SU-DHL-6 (cell line): ENCODE results near the gene L2HGDH.

Source experiments
- H2AFZ ChIP-seq: fragments of 200-600 bp; sonication (generic); 2 replicates; pipeline ENCODE4 v1.6.1; 2014; ENCODE audit warnings: low read depth, mild to moderate bottlenecking, moderate library complexity, mixed read lengths, antibody characterized with exemption, low read length; ENCODE audit not compliant: severe bottlenecking
- H3F3A ChIP-seq: fragments of 200-600 bp; shearing (Covaris generic); 2 replicates; pipeline ENCODE4 v1.6.0; 2016; ENCODE audit warnings: antibody characterized with exemption, mild to moderate bottlenecking; ENCODE audit not compliant: insufficient read depth
- H3K27ac ChIP-seq: fragments of 200-600 bp; sonication (generic); 2 replicates; pipeline ENCODE4 v1.5.1; 2016; ENCODE audit warnings: low read depth, mild to moderate bottlenecking, low read length, moderate library complexity, mixed read lengths
- H3K27me3 ChIP-seq: fragments of 200-600 bp; sonication (generic), shearing (Covaris generic); 2 replicates; pipeline ENCODE4 v1.6.0; 2014; ENCODE audit warnings: mild to moderate bottlenecking, low read length
- H3K36me3 ChIP-seq: fragments of 200-600 bp; sonication (generic); 2 replicates; pipeline ENCODE4 v1.6.1; 2014; ENCODE audit warnings: mild to moderate bottlenecking, low read length, mixed read lengths
- H3K4me2 ChIP-seq: fragments of 300-600, 200-600 bp; shearing (Covaris generic), sonication (generic); 2 replicates; pipeline ENCODE4 v1.6.0; 2014; ENCODE audit warnings: low read length, low read depth, mild to moderate bottlenecking; ENCODE audit not compliant: poor library complexity, severe bottlenecking
- H3K4me3 ChIP-seq: fragments of 200-600 bp; sonication (generic); 2 replicates; pipeline ENCODE4 v1.5.1; 2014; ENCODE audit warnings: antibody characterized with exemption, low read length, mild to moderate bottlenecking, mixed read lengths; ENCODE audit not compliant: insufficient read depth, poor library complexity, severe bottlenecking
- H3K79me2 ChIP-seq: fragments of 200-600 bp; sonication (generic); 2 replicates; pipeline ENCODE4 v1.6.1; 2014; ENCODE audit warnings: mild to moderate bottlenecking, low read length, moderate library complexity; ENCODE audit not compliant: insufficient read depth
- H3K9ac ChIP-seq: fragments of 200-600 bp; sonication (generic); 2 replicates; pipeline ENCODE4 v1.7.0; 2014; ENCODE audit warnings: mild to moderate bottlenecking, low read length
- H3K9me2 ChIP-seq: fragments of 200-600 bp; sonication (generic); replicated peaks from 2 replicates; pipeline ENCODE4 v1.6.1; 2014; ENCODE audit warnings: low read length; ENCODE audit not compliant: insufficient read depth
- H3K9me3 ChIP-seq: fragments of 200-600 bp; sonication (generic); 2 replicates; pipeline ENCODE4 v1.6.1; 2014; ENCODE audit warnings: low read length, mixed read lengths; ENCODE audit not compliant: insufficient read depth
- H4K20me1 ChIP-seq: fragments of 200-600 bp; sonication (generic); 2 replicates; pipeline ENCODE4 v1.6.1; 2014; ENCODE audit warnings: low read depth, mild to moderate bottlenecking, antibody characterized with exemption, low read length, moderate library complexity, mixed read lengths
- EZH2phosphoT487 ChIP-seq: fragments of 200-600 bp; sonication (generic), shearing (Covaris generic); conservative IDR thresholded peaks from 2 replicates; pipeline ENCODE4 v1.6.1; 2018; ENCODE audit warnings: mild to moderate bottlenecking, antibody characterized with exemption, low read length, moderate library complexity, mixed read lengths
- TF ChIP-seq, protein P1 (sequence below): fragments of 200-600 bp; sonication (generic); IDR thresholded peaks from one replicate; pipeline ENCODE4 v1.5.1; 2017; ENCODE audit warnings: antibody characterized with exemption, mild to moderate bottlenecking, low read length, moderate library complexity; ENCODE audit not compliant: insufficient read depth, poor library complexity, severe bottlenecking

Gene L2HGDH

DNA sequence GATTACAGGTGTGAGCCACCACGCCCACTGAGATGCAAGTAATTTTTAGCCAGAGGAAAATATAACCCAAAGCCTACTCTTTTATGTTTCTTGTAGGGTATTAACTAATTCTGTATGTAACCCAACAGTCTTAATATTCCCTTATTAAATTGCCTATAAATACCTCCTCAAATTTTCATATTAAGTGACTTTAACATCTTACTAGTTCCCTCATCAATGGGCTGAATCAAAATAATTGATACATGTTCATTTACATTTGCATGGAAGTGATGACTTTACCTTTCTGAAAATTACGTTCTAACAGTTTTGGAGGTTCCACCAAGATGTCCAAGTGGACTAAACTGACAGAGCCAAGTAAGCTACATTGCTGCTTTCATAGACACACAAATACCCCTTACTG, 83.7 kb downstream of the L2HGDH start:
- Histone ChIP-seq H3K9ac (no peak overlapping the region), H3K4me2 (no peak overlapping the region), H3K4me3 (no peak overlapping the region), H2AFZ (no peak overlapping the region), H3K79me2 (peaks cover 68% of the 10 kb centered on the region), H3K9me2 (no peaks in the 10 kb centered on the region), H3F3A (peaks cover 18% of the 10 kb centered on the region; the same call in 1 of the 2 replicates), H3K9me3 (no peaks in the 10 kb centered on the region), H3K36me3 (no peaks in the 10 kb centered on the region), H3K27me3 (no peaks in the 10 kb centered on the region), H4K20me1 (no peaks in the 10 kb centered on the region; the same call in 1 of the 2 replicates), H3K27ac (no peak overlapping the region)
- TF ChIP-seq, protein P1, sequence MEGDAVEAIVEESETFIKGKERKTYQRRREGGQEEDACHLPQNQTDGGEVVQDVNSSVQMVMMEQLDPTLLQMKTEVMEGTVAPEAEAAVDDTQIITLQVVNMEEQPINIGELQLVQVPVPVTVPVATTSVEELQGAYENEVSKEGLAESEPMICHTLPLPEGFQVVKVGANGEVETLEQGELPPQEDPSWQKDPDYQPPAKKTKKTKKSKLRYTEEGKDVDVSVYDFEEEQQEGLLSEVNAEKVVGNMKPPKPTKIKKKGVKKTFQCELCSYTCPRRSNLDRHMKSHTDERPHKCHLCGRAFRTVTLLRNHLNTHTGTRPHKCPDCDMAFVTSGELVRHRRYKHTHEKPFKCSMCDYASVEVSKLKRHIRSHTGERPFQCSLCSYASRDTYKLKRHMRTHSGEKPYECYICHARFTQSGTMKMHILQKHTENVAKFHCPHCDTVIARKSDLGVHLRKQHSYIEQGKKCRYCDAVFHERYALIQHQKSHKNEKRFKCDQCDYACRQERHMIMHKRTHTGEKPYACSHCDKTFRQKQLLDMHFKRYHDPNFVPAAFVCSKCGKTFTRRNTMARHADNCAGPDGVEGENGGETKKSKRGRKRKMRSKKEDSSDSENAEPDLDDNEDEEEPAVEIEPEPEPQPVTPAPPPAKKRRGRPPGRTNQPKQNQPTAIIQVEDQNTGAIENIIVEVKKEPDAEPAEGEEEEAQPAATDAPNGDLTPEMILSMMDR = no peak
- no peak for TF ChIP-seq EZH2phosphoT487

DNA sequence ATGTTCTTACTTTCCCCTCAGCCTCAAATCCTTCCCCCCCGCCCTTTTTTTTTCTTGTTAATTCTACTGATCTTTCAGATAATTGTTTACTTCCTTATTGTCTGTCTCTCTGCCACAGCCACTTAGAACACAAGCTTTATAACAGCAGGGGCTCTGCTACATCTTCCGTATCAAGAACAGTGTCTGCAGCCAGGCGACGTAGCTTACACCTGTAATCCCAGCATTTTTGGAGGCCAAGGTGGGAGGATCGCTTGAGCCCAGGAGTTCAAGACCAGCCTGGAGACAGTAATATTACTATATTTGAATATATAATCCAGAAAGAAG, 86.1 kb downstream of the L2HGDH start:
- Histone ChIP-seq H3K27me3 (no peaks in the 10 kb centered on the region), H3K4me3 (no peak overlapping the region), H2AFZ (no peak overlapping the region), H3K9ac (no peak overlapping the region), H4K20me1 (no peaks in the 10 kb centered on the region; the same call in 1 of the 2 replicates), H3K9me3 (no peaks in the 10 kb centered on the region), H3K36me3 (no peaks in the 10 kb centered on the region), H3K4me2 (no peak overlapping the region), H3K79me2 (peaks cover 85% of the 10 kb centered on the region), H3K27ac (no peak overlapping the region), H3K9me2 (no peaks in the 10 kb centered on the region), H3F3A (peaks cover 8% of the 10 kb centered on the region; the same call in 1 of the 2 replicates)
- TF ChIP-seq, protein P1 = no peak
- no peak for TF ChIP-seq EZH2phosphoT487

DNA sequence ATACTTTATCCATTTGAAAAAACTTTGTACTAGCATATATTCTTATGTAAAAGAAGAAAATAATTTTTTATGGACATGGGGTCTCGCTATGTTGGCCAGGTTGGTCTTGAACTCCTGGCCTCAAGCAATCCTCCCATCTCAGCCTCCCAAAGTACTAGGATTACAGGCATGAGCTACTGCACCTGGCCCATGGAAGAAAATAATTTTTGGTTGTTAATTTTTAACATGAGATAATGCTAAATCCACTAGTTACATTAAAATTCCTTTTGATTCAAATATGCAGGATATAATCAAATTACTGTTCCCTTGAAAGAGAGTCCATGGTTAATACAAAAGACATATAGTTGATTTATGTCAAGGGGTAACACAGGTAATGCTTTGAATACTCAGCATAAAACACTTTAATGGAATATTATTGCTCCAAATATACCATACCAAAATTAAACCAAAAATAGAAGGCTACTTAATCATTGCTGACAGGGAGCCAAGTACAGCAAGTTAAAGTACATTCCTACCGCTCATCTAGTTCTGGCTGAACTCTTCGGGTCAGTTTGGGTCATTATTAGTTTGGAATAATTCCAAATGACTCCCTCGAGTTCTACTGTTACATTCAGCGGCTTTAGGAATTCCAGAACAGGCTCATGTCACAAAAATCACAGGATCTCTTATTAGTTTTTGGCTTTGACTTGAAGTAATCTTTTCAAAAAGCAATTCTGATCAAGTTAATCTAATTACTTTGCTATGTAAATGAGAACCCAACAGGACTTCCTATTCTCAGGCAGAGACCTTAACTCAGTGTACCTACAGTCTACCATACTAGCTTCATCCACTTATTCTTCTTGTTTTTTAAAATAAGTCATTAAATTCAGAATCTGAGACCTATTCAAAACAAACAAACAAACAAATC, 86.7 kb downstream of the L2HGDH start:
- Histone ChIP-seq H4K20me1 (no peaks in the 10 kb centered on the region; the same call in 1 of the 2 replicates), H3K27ac (no peak overlapping the region), H3K36me3 (no peaks in the 10 kb centered on the region)

More for the DNA sequence above, 86.7 kb downstream of the L2HGDH start:
- H3K27me3 ChIP-seq = no peaks in the 10 kb centered on the region
- H3K9me3 ChIP-seq = no peaks in the 10 kb centered on the region
- H3K9ac ChIP-seq = no peak overlapping the region
- H2AFZ ChIP-seq = no peak overlapping the region
- no peak overlapping the region for H3K4me3 ChIP-seq
- H3K9me2 ChIP-seq = no peaks in the 10 kb centered on the region
- peaks cover 84% of the 10 kb centered on the region for H3K79me2 ChIP-seq
- peaks cover 3% of the 10 kb centered on the region; the same call in 1 of the 2 replicates for H3F3A ChIP-seq
- H3K4me2 ChIP-seq = no peak overlapping the region
- TF ChIP-seq, protein P1 = no peak
- no peak for TF ChIP-seq EZH2phosphoT487
